Panc1 (cell line): ENCODE measurements around the gene LY9. TPM values are rescaled to one million over a fixed set of nuclear protein-coding genes. Genes with fewer than 3 reads are reported as not detected.

Experiments
- ATAC-seq: fragments of 200-7000 bp; cut with Tn5 transposase; 2 replicates; pipeline ENCODE4 v1.9.1; 2020; ENCODE audit warnings: mild to moderate bottlenecking, moderate library complexity
- BruUV-seq: library from RNA; stranded (reverse); fragments of 400-500 nt; replicated peaks from 2 replicates; lab custom pipeline; 2021; lab: Mats Ljungman, UMichigan
- CTCF ChIA-PET: fragments of 300-600 bp; sonication (Branson Sonifier 250); formaldehyde crosslinking; loops from one replicate; lab custom pipeline; 2022; ENCODE audit warnings: antibody characterized with exemption; lab: Charles Lee
- POLR2A ChIA-PET: fragments of 300-600 bp; sonication (Branson Sonifier 250); formaldehyde crosslinking; loops from one replicate; lab custom pipeline; 2022; ENCODE audit warnings: antibody characterized with exemption; lab: Charles Lee
- DNase-seq: peaks from one replicate; pipeline ENCODE4 v3.0.0-alpha.2; 2010; ENCODE audit warnings: low read depth, low spot score
- H3K27ac ChIP-seq: 2 replicates; pipeline ENCODE4 v1.5.1; 2011; ENCODE audit warnings: mild to moderate bottlenecking, low read length, inconsistent platforms
- H3K27me3 ChIP-seq: fragments of 200-500 bp; sonication (Bioruptor generic); 2 replicates; pipeline ENCODE4 v1.6.0; 2014; ENCODE audit warnings: low read length, inconsistent platforms; ENCODE audit not compliant: control insufficient read depth, insufficient read depth
- H3K36me3 ChIP-seq: fragments of 200-500 bp; sonication (Bioruptor generic); 2 replicates; pipeline ENCODE4 v1.5.1; 2014; ENCODE audit warnings: inconsistent platforms, mild to moderate bottlenecking, low read length, moderate library complexity; ENCODE audit not compliant: control insufficient read depth, insufficient read depth
- H3K4me1 ChIP-seq: 2 replicates; pipeline ENCODE4 v1.5.1; 2011; ENCODE audit warnings: inconsistent platforms, mild to moderate bottlenecking, low read length, moderate library complexity; ENCODE audit not compliant: control insufficient read depth, insufficient read depth
- H3K4me3 ChIP-seq, 2 experiments: 2 replicates each; pipeline ENCODE4 v1.5.1; 2011 to 2012; ENCODE audit warnings: low read depth in 2 of 2, low read length in 2 of 2, mild to moderate bottlenecking in 2 of 2, inconsistent platforms in 1 of 2, moderate library complexity in 1 of 2
- H3K9me3 ChIP-seq: fragments of 200-500 bp; sonication (Bioruptor generic); 2 replicates; pipeline ENCODE4 v1.5.1; 2014; ENCODE audit warnings: low read depth, mild to moderate bottlenecking, inconsistent platforms, low read length, moderate library complexity; ENCODE audit not compliant: control insufficient read depth, insufficient read depth
- CTCF ChIP-seq: fragments of 450-650 bp; IDR thresholded peaks from 2 replicates; pipeline ENCODE4 v1.5.1; 2017; ENCODE audit warnings: mild to moderate bottlenecking
- POLR2AphosphoS5 ChIP-seq: IDR thresholded peaks from 2 replicates; pipeline ENCODE4 v1.6.1; 2012; ENCODE audit warnings: mild to moderate bottlenecking, low read depth, low read length, moderate library complexity
- REST ChIP-seq, 2 experiments: IDR thresholded peaks; 2 replicates each; pipeline ENCODE4 v1.6.1; 2011 to 2012; ENCODE audit warnings: low read depth in 2 of 2, control low read depth in 1 of 2, low read length in 1 of 2, mild to moderate bottlenecking in 1 of 2, moderate library complexity in 1 of 2; ENCODE audit not compliant: insufficient read depth in 1 of 2
- SIN3A ChIP-seq: IDR thresholded peaks from 2 replicates; pipeline ENCODE4 v1.6.1; 2012; ENCODE audit warnings: low read depth, mild to moderate bottlenecking, low read length, moderate library complexity, borderline replicate concordance; ENCODE audit not compliant: insufficient read depth
- TCF7L2 ChIP-seq: IDR thresholded peaks from 2 replicates; pipeline ENCODE4 v1.6.1; 2011; ENCODE audit warnings: mild to moderate bottlenecking, low read depth, low read length, inconsistent platforms
- in situ Hi-C: cut with HindIII; loops from 2 replicates; pipeline ENCODE4 v1.10.0; 2016; ENCODE audit warnings: low sequenced_read_pairs, low pct_unique_long_range_greater_than_20kb
- intact Hi-C: fragments of 100-400 bp; cut with micrococcal nuclease; formaldehyde crosslinking; loops from one replicate; pipeline ENCODE4 v1.10.0; 2022; ENCODE audit not compliant: unreplicated experiment
- total RNA-seq: library from RNA; stranded (reverse); gene quantifications from one replicate; pipeline ENCODE4 v1.2.1, GENCODE V29; 2021; ENCODE audit not compliant: unreplicated experiment

LY9 gene
- total RNA-seq, 1 experiment from 2014 or later = 0.10 TPM

- Histone ChIP-seq H3K4me1 (no peaks in the 10 kb centered on the region), H3K27me3 (0 out of 2 replicates have a peak, but pooled peaks cover 4% of the 10 kb centered on the region), H3K4me3 (no peak overlapping the region), H3K36me3 (no peaks in the 10 kb centered on the region), H3K9me3 (no peaks in the 10 kb centered on the region), H3K27ac (no peak overlapping the region)
- intact Hi-C loops (no loop called here), in situ Hi-C loops (no loop called here)
- TF ChIP-seq CTCF (no peak), REST (IDR thresholded peaks at IDR 0.05; ENCODE audit: insufficient read depth in 1 of 2, low read depth in 2 of 2, low read length in 1 of 2) (no peak), SIN3A (no peak), POLR2AphosphoS5 (no peak), TCF7L2 (no peak)
- CTCF ChIA-PET = no interaction called here
- no TSS peak for BruUV-seq
- no peak for ATAC-seq
- no peak for DNase-seq
- POLR2A ChIA-PET = no interaction called here
Measured at GRCh38 chr1:160850541-160850940, 54.6 kb downstream of the LY9 start.

DNA sequence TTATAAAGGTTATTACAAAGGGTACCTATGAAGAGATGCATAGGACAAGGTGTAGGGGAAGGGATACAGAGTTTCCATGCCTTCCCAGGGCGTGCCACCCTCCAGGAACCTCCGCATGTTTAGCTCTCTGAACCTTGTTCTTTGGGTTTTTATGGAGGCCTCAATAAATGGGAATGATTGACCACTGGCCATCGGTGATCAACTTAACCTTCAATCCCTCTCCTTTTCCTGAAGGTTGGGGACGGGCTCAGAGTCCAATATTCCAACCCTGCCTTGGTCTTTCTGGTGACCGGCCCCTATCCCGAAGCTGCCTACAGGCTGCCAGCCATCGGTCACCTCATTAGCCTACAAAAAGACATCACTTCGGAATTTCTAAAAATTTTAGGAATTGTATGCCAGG, 55.0 kb downstream of the LY9 start:
- H3K27ac ChIP-seq = no peak overlapping the region
- TF ChIP-seq REST (IDR thresholded peaks at IDR 0.05; ENCODE audit: insufficient read depth in 1 of 2, low read depth in 2 of 2, low read length in 1 of 2) (no peak), POLR2AphosphoS5 (no peak), TCF7L2 (no peak), SIN3A (no peak), CTCF (no peak)
- no peaks in the 10 kb centered on the region for H3K36me3 ChIP-seq
- in situ Hi-C loops (no loop called here), intact Hi-C loops (no loop called here)
- DNase-seq (no peak), ATAC-seq (no peak)
- no peaks in the 10 kb centered on the region for H3K9me3 ChIP-seq
- H3K4me1 ChIP-seq = no peaks in the 10 kb centered on the region
- H3K27me3 ChIP-seq = 0 out of 2 replicates have a peak, but pooled peaks cover 4% of the 10 kb centered on the region
- ChIA-PET POLR2A (no interaction called here), CTCF (no interaction called here)
- BruUV-seq = no TSS peak
- H3K4me3 ChIP-seq = no peak overlapping the region
